ENCODE data around the gene IFT43. TPM values are rescaled to one million over a fixed set of nuclear protein-coding genes. Genes with fewer than 3 reads are reported as not detected.

Gene IFT43
- polyA plus RNA-seq, 1 of the 3 experiments (the other 2 are of a cell fraction), result 78.8 TPM

DNA sequence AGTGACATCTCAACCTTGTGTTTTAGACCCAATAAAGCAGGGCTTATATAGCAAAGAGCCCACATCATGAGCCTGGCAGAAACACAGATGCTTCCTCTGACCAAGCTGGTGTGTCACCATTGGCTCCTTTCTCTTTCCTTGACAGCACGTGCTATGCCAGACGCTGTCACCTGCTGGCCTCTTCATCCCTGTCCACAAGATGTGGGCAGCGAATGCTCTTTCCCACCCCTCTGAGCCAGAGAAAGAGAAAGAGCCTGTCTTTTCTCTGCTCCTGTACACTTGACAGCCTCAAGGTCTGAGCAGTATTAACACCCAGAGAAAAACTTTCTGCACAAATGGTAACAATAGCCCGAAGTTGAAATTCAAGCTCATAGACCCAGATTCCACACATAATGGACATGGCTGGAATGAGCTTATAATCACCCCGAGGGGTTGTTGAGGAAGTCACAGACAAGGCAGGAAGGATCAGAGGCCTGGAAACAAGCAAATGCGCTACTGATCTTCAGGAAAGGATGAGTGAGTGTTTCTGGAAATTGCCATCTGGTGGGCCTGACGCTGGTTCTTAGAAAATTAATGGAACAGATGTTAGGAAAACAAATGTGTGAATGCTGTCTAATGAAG is 12.7 kb upstream of the IFT43 start:
- Histone ChIP-seq H3K9me2 (no peaks in the 10 kb centered on the region), H3K9ac (no peak overlapping the region), H3K27me3 (ENCODE audit: insufficient read depth) (no peaks in the 10 kb centered on the region), H3K79me2 (ENCODE audit: insufficient read depth) (no peaks in the 10 kb centered on the region), H3K4me1 (ENCODE audit: control insufficient read depth in 1 of 2, insufficient read depth in 2 of 2, low read depth in 1 of 2, low read length in 1 of 2) (peaks cover 0 to 24% of the 10 kb centered on the region in 2 experiments; a peak in 2 of 4 replicates), H3K9me3 (no peaks in the 10 kb centered on the region), H2AFZ (ENCODE audit: low read depth) (no peak overlapping the region), H3K4me2 (no peak overlapping the region), H3K27ac (ENCODE audit: low read depth in 2 of 2, low read length in 1 of 2) (peak overlapping the region in 1 of 2 experiments; percentile 90; a peak in 2 of 4 replicates), H3K36me3 (replicated peaks in 1 of 2; ENCODE audit: control insufficient read depth in 1 of 2, insufficient read depth in 2 of 2, low read length in 1 of 2) (no peaks in the 10 kb centered on the region), H3F3A (replicated peaks; ENCODE audit: insufficient read depth) (peaks cover 2% of the 10 kb centered on the region), H3K4me3 (ENCODE audit: low read depth in 2 of 2, low read length in 1 of 2) (no peak overlapping the region), H4K20me1 (ENCODE audit: insufficient read depth) (no peaks in the 10 kb centered on the region)
- TF ChIP-seq CHD2 (IDR thresholded peaks at IDR 0.05; ENCODE audit: low read length, partially characterized antibody) (no peak), TEAD4 (IDR thresholded peaks at IDR 0.05; ENCODE audit: borderline replicate concordance, insufficient read depth) (no peak), RAD21 (IDR thresholded peaks at IDR 0.05; ENCODE audit: low read length) (peak; percentile 2; the same call in 1 of the 2 replicates), MXI1 (IDR thresholded peaks at IDR 0.05; ENCODE audit: low read depth, low read length) (peak; percentile 94), FOSL2 (IDR thresholded peaks at IDR 0.05; ENCODE audit: borderline replicate concordance, low read depth) (no peak), SIN3A (IDR thresholded peaks at IDR 0.05; ENCODE audit: borderline replicate concordance, low read depth, low read length) (no peak), FOXJ3 (CRISPR knock-in tag; IDR thresholded peaks at IDR 0.05) (peak; percentile 37; the same call in 1 of the 2 replicates), MEF2A (IDR thresholded peaks at IDR 0.05; ENCODE audit: borderline replicate concordance, low read depth) (no peak), POLR2AphosphoS5 (IDR thresholded peaks at IDR 0.05; ENCODE audit: low read depth, low read length) (no peak), TCF12 (IDR thresholded peaks at IDR 0.05) (peak; percentile 16; the same call in 1 of the 2 replicates), GABPA (IDR thresholded peaks at IDR 0.05; ENCODE audit: low read depth) (no peak), JUND (IDR thresholded peaks at IDR 0.05) (no peak), GATA2 (CRISPR knock-in tag; IDR thresholded peaks at IDR 0.05) (peak; percentile 21; the same call in 1 of the 2 replicates), RFX5 (IDR thresholded peaks at IDR 0.05; ENCODE audit: low read length) (no peak), RCOR1 (IDR thresholded peaks at IDR 0.05; ENCODE audit: low read length) (peak; percentile 79), EZH2phosphoT487 (IDR thresholded peaks at IDR 0.05; ENCODE audit: borderline replicate concordance, low read depth) (no peak), EP300 (IDR thresholded peaks at IDR 0.05; ENCODE audit: borderline replicate concordance in 1 of 2, low read depth in 1 of 2, low read length in 1 of 2) (peak in 1 of 2 experiments; percentile 82; a peak in 2 of 4 replicates)
- TF ChIP-seq, protein P1, sequence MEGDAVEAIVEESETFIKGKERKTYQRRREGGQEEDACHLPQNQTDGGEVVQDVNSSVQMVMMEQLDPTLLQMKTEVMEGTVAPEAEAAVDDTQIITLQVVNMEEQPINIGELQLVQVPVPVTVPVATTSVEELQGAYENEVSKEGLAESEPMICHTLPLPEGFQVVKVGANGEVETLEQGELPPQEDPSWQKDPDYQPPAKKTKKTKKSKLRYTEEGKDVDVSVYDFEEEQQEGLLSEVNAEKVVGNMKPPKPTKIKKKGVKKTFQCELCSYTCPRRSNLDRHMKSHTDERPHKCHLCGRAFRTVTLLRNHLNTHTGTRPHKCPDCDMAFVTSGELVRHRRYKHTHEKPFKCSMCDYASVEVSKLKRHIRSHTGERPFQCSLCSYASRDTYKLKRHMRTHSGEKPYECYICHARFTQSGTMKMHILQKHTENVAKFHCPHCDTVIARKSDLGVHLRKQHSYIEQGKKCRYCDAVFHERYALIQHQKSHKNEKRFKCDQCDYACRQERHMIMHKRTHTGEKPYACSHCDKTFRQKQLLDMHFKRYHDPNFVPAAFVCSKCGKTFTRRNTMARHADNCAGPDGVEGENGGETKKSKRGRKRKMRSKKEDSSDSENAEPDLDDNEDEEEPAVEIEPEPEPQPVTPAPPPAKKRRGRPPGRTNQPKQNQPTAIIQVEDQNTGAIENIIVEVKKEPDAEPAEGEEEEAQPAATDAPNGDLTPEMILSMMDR (IDR thresholded peaks at IDR 0.05), result no peak
- TF ChIP-seq, protein P2, sequence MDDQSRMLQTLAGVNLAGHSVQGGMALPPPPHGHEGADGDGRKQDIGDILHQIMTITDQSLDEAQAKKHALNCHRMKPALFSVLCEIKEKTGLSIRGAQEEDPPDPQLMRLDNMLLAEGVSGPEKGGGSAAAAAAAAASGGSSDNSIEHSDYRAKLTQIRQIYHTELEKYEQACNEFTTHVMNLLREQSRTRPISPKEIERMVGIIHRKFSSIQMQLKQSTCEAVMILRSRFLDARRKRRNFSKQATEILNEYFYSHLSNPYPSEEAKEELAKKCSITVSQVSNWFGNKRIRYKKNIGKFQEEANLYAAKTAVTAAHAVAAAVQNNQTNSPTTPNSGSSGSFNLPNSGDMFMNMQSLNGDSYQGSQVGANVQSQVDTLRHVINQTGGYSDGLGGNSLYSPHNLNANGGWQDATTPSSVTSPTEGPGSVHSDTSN (IDR thresholded peaks at IDR 0.05), result no peak
- TF ChIP-seq, protein P3, sequence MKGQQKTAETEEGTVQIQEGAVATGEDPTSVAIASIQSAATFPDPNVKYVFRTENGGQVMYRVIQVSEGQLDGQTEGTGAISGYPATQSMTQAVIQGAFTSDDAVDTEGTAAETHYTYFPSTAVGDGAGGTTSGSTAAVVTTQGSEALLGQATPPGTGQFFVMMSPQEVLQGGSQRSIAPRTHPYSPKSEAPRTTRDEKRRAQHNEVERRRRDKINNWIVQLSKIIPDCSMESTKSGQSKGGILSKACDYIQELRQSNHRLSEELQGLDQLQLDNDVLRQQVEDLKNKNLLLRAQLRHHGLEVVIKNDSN (IDR thresholded peaks at IDR 0.05; ENCODE audit: borderline replicate concordance, low read depth), result no peak
- peak; percentile 71 for DNase-seq
- ChIA-PET POLR2A (no interaction called here), CTCF (interaction anchor here (0.8 to 19.6 kb wide), 8 partner anchors 9 to 264 kb away, joined by 3 to 550 read pairs (median 4); partner anchors contain the start of gene TGFB3)
- WGBS (ENCODE audit: low lambda C conversion rate), result 35% methylated on average over 7 of the region's 7 CpGs

All from SK-N-SH (cell line).